Panc1 (cell line): Measurements from ENCODE around the gene PIAS1. TPM values are rescaled to one million over a fixed set of nuclear protein-coding genes. Genes with fewer than 3 reads are reported as not detected.

Experiments
- ATAC-seq: fragments of 200-7000 bp; cut with Tn5 transposase; 2 replicates; pipeline ENCODE4 v1.9.1; 2020; ENCODE audit warnings: mild to moderate bottlenecking, moderate library complexity
- BruUV-seq: library from RNA; stranded (reverse); fragments of 400-500 nt; replicated peaks from 2 replicates; lab custom pipeline; 2021; lab: Mats Ljungman, UMichigan
- CTCF ChIA-PET: fragments of 300-600 bp; sonication (Branson Sonifier 250); formaldehyde crosslinking; loops from one replicate; lab custom pipeline; 2022; ENCODE audit warnings: antibody characterized with exemption; lab: Charles Lee
- POLR2A ChIA-PET: fragments of 300-600 bp; sonication (Branson Sonifier 250); formaldehyde crosslinking; loops from one replicate; lab custom pipeline; 2022; ENCODE audit warnings: antibody characterized with exemption; lab: Charles Lee
- DNase-seq: peaks from one replicate; pipeline ENCODE4 v3.0.0-alpha.2; 2010; ENCODE audit warnings: low read depth, low spot score
- H3K27ac ChIP-seq: 2 replicates; pipeline ENCODE4 v1.5.1; 2011; ENCODE audit warnings: mild to moderate bottlenecking, low read length, inconsistent platforms
- H3K27me3 ChIP-seq: fragments of 200-500 bp; sonication (Bioruptor generic); 2 replicates; pipeline ENCODE4 v1.6.0; 2014; ENCODE audit warnings: low read length, inconsistent platforms; ENCODE audit not compliant: control insufficient read depth, insufficient read depth
- H3K36me3 ChIP-seq: fragments of 200-500 bp; sonication (Bioruptor generic); 2 replicates; pipeline ENCODE4 v1.5.1; 2014; ENCODE audit warnings: inconsistent platforms, mild to moderate bottlenecking, low read length, moderate library complexity; ENCODE audit not compliant: control insufficient read depth, insufficient read depth
- H3K4me1 ChIP-seq: 2 replicates; pipeline ENCODE4 v1.5.1; 2011; ENCODE audit warnings: inconsistent platforms, mild to moderate bottlenecking, low read length, moderate library complexity; ENCODE audit not compliant: control insufficient read depth, insufficient read depth
- H3K4me3 ChIP-seq, 2 experiments: 2 replicates each; pipeline ENCODE4 v1.5.1; 2011 to 2012; ENCODE audit warnings: low read depth in 2 of 2, low read length in 2 of 2, mild to moderate bottlenecking in 2 of 2, inconsistent platforms in 1 of 2, moderate library complexity in 1 of 2
- H3K9me3 ChIP-seq: fragments of 200-500 bp; sonication (Bioruptor generic); 2 replicates; pipeline ENCODE4 v1.5.1; 2014; ENCODE audit warnings: low read depth, mild to moderate bottlenecking, inconsistent platforms, low read length, moderate library complexity; ENCODE audit not compliant: control insufficient read depth, insufficient read depth
- CTCF ChIP-seq: fragments of 450-650 bp; IDR thresholded peaks from 2 replicates; pipeline ENCODE4 v1.5.1; 2017; ENCODE audit warnings: mild to moderate bottlenecking
- POLR2AphosphoS5 ChIP-seq: IDR thresholded peaks from 2 replicates; pipeline ENCODE4 v1.6.1; 2012; ENCODE audit warnings: mild to moderate bottlenecking, low read depth, low read length, moderate library complexity
- REST ChIP-seq, 2 experiments: IDR thresholded peaks; 2 replicates each; pipeline ENCODE4 v1.6.1; 2011 to 2012; ENCODE audit warnings: low read depth in 2 of 2, control low read depth in 1 of 2, low read length in 1 of 2, mild to moderate bottlenecking in 1 of 2, moderate library complexity in 1 of 2; ENCODE audit not compliant: insufficient read depth in 1 of 2
- SIN3A ChIP-seq: IDR thresholded peaks from 2 replicates; pipeline ENCODE4 v1.6.1; 2012; ENCODE audit warnings: low read depth, mild to moderate bottlenecking, low read length, moderate library complexity, borderline replicate concordance; ENCODE audit not compliant: insufficient read depth
- TCF7L2 ChIP-seq: IDR thresholded peaks from 2 replicates; pipeline ENCODE4 v1.6.1; 2011; ENCODE audit warnings: mild to moderate bottlenecking, low read depth, low read length, inconsistent platforms
- in situ Hi-C: cut with HindIII; loops from 2 replicates; pipeline ENCODE4 v1.10.0; 2016; ENCODE audit warnings: low sequenced_read_pairs, low pct_unique_long_range_greater_than_20kb
- intact Hi-C: fragments of 100-400 bp; cut with micrococcal nuclease; formaldehyde crosslinking; loops from one replicate; pipeline ENCODE4 v1.10.0; 2022; ENCODE audit not compliant: unreplicated experiment
- total RNA-seq: library from RNA; stranded (reverse); gene quantifications from one replicate; pipeline ENCODE4 v1.2.1, GENCODE V29; 2021; ENCODE audit not compliant: unreplicated experiment

The PIAS1 gene
- total RNA-seq, 1 experiment from 2014 or later = 44.5 TPM

- H3K9me3 ChIP-seq = no peaks in the 10 kb centered on the region
- H3K27me3 ChIP-seq = no peaks in the 10 kb centered on the region
- H3K4me1 ChIP-seq = peaks cover 4% of the 10 kb centered on the region; the same call in 1 of the 2 replicates
- TF ChIP-seq REST (IDR thresholded peaks at IDR 0.05; ENCODE audit: insufficient read depth in 1 of 2, low read depth in 2 of 2, low read length in 1 of 2) (no peak), CTCF (no peak), POLR2AphosphoS5 (no peak), TCF7L2 (no peak), SIN3A (no peak)
- ChIA-PET CTCF (no interaction called here), POLR2A (interaction anchor here (0.6 kb wide), 1 partner anchor 620 kb away, joined by 4 read pairs; no protein-coding TSS in a partner anchor)
- H3K4me3 ChIP-seq = no peak overlapping the region
- no peaks in the 10 kb centered on the region for H3K36me3 ChIP-seq
- DNase-seq (no peak), ATAC-seq (no peak)
- no peak overlapping the region for H3K27ac ChIP-seq
- intact Hi-C loops (no loop called here), in situ Hi-C loops (no loop called here)
- no TSS peak for BruUV-seq
Observed at GRCh38 chr15:68020685-68021084, 33.4 kb upstream of the PIAS1 start.

GRCh38 chr15:68022061-68022460 is 32.1 kb upstream of the PIAS1 start:
- intact Hi-C loops = no loop called here
- Histone ChIP-seq H3K36me3 (no peaks in the 10 kb centered on the region), H3K9me3 (no peaks in the 10 kb centered on the region), H3K4me3 (no peak overlapping the region), H3K27me3 (no peaks in the 10 kb centered on the region), H3K27ac (no peak overlapping the region; the same call in 1 of the 2 replicates), H3K4me1 (peaks cover 4% of the 10 kb centered on the region; the same call in 1 of the 2 replicates)
- ChIA-PET CTCF (no interaction called here), POLR2A (no interaction called here)
- ATAC-seq (no peak), DNase-seq (no peak)
- in situ Hi-C loops = no loop called here
- TF ChIP-seq REST (IDR thresholded peaks at IDR 0.05; ENCODE audit: insufficient read depth in 1 of 2, low read depth in 2 of 2, low read length in 1 of 2) (no peak), CTCF (no peak), TCF7L2 (no peak), POLR2AphosphoS5 (no peak), SIN3A (no peak)
- no TSS peak for BruUV-seq
